NCI-H69 (cell line): ENCODE measurements around the gene MEF2C.
"Not testable (repeated sequence)": the region's sequence is repeated elsewhere in the genome, so short reads cannot be mapped to it uniquely, and the experiment has no call there.

Source experiments
- DNase-seq: peaks from one replicate; lab custom pipeline; 2025; lab: John Stamatoyannopoulos, UW

Gene MEF2C

DNA sequence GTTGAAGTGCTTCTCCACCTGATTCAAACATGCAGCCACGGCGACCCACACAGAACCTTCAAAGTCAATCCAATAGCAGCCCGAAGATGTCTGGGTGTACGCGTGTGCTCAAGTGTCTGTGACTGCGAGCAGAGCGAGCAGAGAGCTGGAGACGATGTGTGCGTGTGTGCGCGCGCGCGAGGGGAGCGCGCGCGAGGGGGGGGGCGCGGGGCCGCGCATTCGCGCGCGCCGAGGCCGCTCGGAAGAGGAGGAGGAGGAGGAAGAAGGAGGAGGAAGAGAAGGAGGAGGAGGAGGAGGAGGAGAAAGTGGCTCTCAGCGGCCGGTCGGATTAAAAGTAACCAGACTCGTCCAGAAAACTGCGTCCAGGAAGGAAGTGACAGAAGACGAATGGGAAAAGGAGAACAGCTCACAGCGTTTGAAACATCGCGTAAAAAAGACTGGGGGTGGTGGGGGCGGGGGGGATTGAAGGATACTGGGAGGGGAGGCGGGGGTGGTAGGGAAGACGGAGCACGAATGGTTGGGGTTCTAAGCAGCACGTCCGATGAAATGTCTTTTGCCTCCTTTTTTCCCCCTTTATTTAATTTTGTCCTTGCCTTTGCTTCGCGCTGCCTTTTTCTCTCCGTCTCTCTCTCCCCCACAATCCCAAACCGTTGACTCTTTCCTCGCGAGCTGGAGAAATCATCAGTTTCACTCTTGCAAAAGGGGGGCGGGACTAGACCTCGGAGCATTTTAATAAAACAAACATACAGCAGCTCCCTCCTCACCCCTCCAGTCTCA is at the start of gene MEF2C:
MEF2C (minus strand) TSS at position 126 of the 777 bp plus-strand sequence. CDS start 59,396 bp downstream, outside the sequence.
- DNase-seq: peak; percentile 82

- no peak for DNase-seq
These were observed 49.6 kb upstream of the MEF2C start for GRCh38 chr5:88932541-88932940.

DNA sequence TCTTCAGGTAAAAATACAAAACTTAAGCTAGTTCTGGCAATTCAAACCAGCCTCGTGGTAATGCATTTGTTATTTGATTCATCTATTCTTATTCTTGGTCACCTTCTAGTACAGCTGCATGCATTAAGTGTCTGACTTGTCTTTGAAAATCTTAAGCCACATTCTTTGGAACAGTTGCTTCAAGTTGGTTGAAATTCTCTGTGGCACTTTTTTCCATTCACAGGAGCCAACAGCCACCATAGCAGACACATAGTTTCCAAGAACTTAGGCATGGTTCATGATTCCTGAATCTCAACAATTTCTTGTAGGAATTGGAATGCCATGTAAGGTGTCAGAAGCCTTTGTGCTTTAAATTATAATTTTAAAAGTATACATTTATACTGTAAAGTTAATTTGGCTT is 47.4 kb upstream of the MEF2C start:
- no peak for DNase-seq

- DNase-seq: no peak
These were observed 46.4 kb upstream of the MEF2C start for GRCh38 chr5:88929385-88929784.

DNA sequence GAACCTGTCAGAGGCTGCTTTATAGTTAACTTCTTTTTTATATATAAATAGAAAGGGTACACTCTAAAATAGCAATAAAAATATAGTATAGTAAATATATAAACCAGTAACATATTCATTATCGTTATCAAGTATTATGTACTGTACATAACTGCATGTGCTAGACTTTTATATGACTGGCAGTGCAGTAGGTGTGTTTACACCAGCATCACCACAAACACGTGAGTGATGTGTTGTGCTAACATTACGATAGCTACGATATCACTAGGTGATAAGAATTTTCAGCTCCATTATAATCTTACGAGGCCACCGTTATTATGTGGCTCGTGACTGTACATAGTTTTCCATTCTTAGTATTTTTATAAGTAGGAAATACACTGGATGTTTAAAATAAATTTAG is 43.8 kb upstream of the MEF2C start:
- DNase-seq: no peak

GRCh38 chr5:88925692-88926490 is 42.9 kb upstream of the MEF2C start:
- DNase-seq: peak; percentile 8

GRCh38 chr5:88924330-88924657 is 41.3 kb upstream of the MEF2C start:
- DNase-seq: no peak

DNA sequence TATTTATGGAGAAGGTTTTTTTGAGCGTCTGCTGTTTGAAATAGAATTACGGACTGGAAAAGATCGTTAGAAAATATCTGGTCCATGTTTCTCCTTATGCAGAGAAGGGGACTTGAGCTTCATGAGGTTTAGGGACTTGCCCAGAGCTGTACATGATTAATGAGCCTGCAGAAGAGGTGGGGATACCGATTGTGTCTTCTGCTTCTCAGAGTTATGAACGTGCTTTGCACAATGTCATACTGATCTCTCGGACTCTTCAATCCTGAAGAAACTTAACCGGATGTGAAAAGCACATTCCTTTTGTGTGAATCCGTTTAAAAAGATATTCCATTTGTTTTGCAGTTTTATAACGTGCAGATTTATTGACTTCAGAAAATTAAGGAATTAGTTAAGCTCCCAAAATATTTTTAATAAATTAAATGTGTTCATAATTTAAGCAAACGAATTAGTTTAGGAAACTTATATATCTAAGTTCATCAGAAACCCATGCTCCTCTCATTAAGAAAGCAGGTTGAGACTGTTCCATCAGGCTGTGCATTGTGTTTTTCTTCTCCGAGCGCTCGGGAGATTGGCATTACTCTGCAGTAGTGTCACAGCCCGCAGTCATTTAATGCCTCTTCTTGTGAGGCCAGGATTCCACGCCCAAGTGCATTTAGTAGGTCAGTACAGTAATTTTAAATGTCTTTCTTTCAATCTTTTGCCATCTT is 40.8 kb upstream of the MEF2C start:
- DNase-seq: peak; percentile 66

GRCh38 chr5:88912743-88913142 is 29.8 kb upstream of the MEF2C start:
- not testable (repeated sequence) for DNase-seq

- not testable (repeated sequence) for DNase-seq
These were observed 28.1 kb upstream of the MEF2C start for GRCh38 chr5:88911059-88911572.

DNA sequence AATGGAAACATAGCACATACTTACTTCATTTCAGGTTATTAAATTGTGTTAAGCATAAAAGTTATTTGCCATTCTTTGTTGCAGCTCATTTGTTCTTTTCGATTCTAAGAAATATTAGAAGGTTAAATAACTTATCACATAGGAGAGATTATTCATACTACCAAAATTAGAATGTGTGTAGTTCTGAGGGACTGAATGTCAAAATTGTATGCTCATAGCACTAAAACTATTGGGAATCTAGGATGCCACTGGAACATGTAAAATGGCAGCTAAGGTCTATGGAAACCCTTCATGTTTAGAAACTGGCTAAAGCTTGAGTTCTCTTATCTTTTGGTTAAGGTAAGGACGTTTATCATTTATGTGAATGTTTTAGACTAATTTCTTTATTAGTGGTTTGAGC is 21.5 kb upstream of the MEF2C start:
- DNase-seq: not testable (repeated sequence)

GRCh38 chr5:88903966-88904365 is 21.0 kb upstream of the MEF2C start:
- DNase-seq: not testable (repeated sequence)

DNA sequence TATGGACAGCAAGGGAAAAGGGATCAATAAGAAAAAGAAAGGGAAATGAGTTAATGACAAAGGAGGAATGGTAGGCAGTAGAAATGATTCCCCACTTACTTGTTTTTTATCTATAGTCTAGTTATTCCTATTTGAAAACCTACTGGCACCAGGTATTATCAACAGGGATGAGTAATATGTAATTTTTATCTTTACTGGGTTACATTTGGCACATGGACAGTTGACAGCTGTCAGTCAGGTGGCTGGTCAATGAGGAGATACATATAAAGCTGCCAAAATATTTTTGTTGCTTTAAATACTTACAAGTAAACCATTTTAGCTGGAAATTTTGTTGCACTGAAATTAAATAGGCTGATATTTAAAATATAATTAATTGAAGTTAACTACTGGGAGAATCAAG is 18.1 kb upstream of the MEF2C start:
- not testable (repeated sequence) for DNase-seq

GRCh38 chr5:88899096-88899737 is 16.2 kb upstream of the MEF2C start:
- no peak for DNase-seq

- no peak for DNase-seq
These were observed 14.8 kb upstream of the MEF2C start for GRCh38 chr5:88897748-88898147.

GRCh38 chr5:88895681-88896501 is 12.9 kb upstream of the MEF2C start:
- no peak for DNase-seq

DNA sequence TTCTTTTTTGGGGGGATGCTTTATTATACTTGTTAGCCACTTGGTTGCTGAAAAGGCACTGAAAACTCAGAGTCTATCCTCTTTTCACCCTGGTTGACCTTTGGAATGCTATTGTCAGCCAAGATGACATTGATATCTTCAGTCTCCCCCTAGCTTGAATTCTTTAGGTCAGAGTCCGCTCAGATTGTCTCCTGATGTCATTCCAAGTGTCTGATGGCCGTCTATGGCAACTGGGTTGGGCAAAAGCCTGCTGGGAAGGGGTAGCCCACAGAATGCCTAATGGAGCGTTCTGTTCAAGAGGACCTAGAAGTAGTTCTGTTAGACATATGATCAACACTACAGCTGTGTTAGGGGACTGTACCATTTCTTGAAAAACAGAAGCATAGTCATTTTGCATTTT is 9.7 kb upstream of the MEF2C start:
- DNase-seq: no peak

- DNase-seq: no peak
These were observed 7.2 kb upstream of the MEF2C start for GRCh38 chr5:88890070-88890781.

GRCh38 chr5:88889189-88890069 is 6.4 kb upstream of the MEF2C start:
- peak; percentile 57 for DNase-seq

- DNase-seq: no peak
These were observed 5.8 kb upstream of the MEF2C start for GRCh38 chr5:88888848-88889188.
